ENCODE data around the gene IFI30. TPM values are rescaled to one million over a fixed set of nuclear protein-coding genes. Genes with fewer than 3 reads are reported as not detected.

The IFI30 gene
- total RNA-seq, 2 donors from 2014 or later, result 47.1 to 95.2 TPM

DNA sequence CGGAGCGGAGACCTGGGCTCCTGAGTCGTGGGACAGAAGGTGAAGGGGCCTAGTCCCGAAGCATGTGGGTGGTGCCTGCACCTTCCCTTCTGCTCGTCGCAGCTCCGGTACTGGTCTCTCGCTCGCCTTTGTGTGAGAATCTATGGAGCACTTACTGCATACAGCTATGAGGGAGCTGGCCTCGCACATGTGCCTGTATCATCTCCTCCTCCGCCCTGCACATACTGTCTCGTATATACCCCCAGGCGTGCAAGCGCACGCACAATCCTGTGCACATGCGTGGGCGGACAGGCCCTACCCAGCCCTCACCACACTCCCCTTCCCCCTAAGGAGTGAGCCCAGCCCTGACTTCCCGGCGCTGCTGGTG is 12.0 kb upstream of the IFI30 start:
- intact Hi-C loops (cut with DNase I), result no loop called here
- H3K9me3 ChIP-seq, result no peaks in the 10 kb centered on the region
- peaks cover 11% of the 10 kb centered on the region for H3K4me1 ChIP-seq
- no peaks in the 10 kb centered on the region for H3K27me3 ChIP-seq
- no peak overlapping the region for H3K4me3 ChIP-seq
- no peak for DNase-seq
- H3K9ac ChIP-seq (ENCODE audit: low read depth in 2 of 2, low read length in 2 of 2), result peak overlapping the region; percentile 3 to 61
- H3K27ac ChIP-seq, result no peak overlapping the region
- TF ChIP-seq, protein P1, sequence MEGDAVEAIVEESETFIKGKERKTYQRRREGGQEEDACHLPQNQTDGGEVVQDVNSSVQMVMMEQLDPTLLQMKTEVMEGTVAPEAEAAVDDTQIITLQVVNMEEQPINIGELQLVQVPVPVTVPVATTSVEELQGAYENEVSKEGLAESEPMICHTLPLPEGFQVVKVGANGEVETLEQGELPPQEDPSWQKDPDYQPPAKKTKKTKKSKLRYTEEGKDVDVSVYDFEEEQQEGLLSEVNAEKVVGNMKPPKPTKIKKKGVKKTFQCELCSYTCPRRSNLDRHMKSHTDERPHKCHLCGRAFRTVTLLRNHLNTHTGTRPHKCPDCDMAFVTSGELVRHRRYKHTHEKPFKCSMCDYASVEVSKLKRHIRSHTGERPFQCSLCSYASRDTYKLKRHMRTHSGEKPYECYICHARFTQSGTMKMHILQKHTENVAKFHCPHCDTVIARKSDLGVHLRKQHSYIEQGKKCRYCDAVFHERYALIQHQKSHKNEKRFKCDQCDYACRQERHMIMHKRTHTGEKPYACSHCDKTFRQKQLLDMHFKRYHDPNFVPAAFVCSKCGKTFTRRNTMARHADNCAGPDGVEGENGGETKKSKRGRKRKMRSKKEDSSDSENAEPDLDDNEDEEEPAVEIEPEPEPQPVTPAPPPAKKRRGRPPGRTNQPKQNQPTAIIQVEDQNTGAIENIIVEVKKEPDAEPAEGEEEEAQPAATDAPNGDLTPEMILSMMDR (IDR thresholded peaks at IDR 0.05), result no peak
- no peaks in the 10 kb centered on the region for H3K36me3 ChIP-seq

DNA sequence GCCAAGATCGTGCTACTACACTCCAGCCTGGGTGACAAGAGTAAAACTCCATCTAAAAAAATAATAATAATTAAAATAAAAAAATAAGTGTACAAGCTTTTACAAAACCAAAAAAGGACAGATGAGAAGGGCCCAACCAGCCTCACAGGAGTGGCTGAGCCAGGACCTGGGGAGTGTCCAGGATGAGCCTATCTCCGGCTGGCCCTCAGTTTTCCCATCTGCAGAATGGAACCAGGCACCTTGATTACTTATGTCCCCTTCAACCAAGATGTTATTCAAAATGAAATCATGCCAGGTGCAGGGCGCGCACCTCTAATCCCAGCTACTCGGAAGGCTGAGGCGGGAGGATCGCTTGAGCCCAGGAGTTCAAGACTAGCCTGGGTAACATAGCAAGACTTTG is 9.5 kb upstream of the IFI30 start:
- H3K9me3 ChIP-seq, result no peaks in the 10 kb centered on the region
- no peaks in the 10 kb centered on the region for H3K36me3 ChIP-seq
- H3K4me1 ChIP-seq, result no peaks in the 10 kb centered on the region
- no peak overlapping the region for H3K4me3 ChIP-seq
- H3K27me3 ChIP-seq, result no peaks in the 10 kb centered on the region
- TF ChIP-seq, protein P1 (IDR thresholded peaks at IDR 0.05), result no peak
- intact Hi-C loops (cut with DNase I), result no loop called here
- no peak for DNase-seq
- H3K9ac ChIP-seq (ENCODE audit: low read depth in 2 of 2, low read length in 2 of 2), result no peak overlapping the region
- no peak overlapping the region for H3K27ac ChIP-seq

- intact Hi-C loops (cut with DNase I), result loop anchor here (5.0 kb wide), 1 partner anchor 54 kb away; no protein-coding TSS in a partner anchor
- Histone ChIP-seq H3K4me1 (no peaks in the 10 kb centered on the region), H3K36me3 (no peaks in the 10 kb centered on the region), H3K9me3 (no peaks in the 10 kb centered on the region), H3K27me3 (no peaks in the 10 kb centered on the region), H3K4me3 (no peak overlapping the region), H3K9ac (ENCODE audit: low read depth in 2 of 2, low read length in 2 of 2) (no peak overlapping the region), H3K27ac (no peak overlapping the region)
- DNase-seq, result no peak
- TF ChIP-seq, protein P1 (IDR thresholded peaks at IDR 0.05), result no peak
Observed at GRCh38 chr19:18165794-18166544, 7.6 kb upstream of the IFI30 start.

DNA sequence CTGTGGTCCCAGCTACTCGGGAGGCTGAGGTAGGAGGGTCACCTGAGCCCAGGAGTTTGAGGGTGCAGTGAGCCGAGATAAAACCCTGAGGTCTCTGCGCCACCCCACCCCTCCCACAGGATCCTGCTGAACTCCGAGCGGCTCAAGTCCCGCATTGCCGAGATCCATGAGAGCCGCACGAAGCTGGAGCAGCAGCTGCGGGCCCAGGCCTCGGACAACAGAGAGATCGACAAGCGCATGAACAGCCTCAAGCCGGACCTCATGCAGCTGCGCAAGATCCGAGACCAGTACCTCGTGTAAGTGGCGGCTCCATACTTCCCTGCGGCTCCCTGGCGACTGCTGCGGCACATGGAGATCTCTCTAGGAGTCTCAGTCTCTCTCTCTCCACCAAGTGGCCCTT is 6.6 kb upstream of the IFI30 start:
- Histone ChIP-seq H3K9me3 (no peaks in the 10 kb centered on the region), H3K4me3 (no peak overlapping the region), H3K36me3 (no peaks in the 10 kb centered on the region), H3K9ac (ENCODE audit: low read depth in 2 of 2, low read length in 2 of 2) (no peak overlapping the region), H3K27me3 (no peaks in the 10 kb centered on the region), H3K27ac (no peak overlapping the region), H3K4me1 (no peaks in the 10 kb centered on the region)
- TF ChIP-seq, protein P1 (IDR thresholded peaks at IDR 0.05), result no peak
- DNase-seq, result no peak
- intact Hi-C loops (cut with DNase I), result loop anchor here (5.0 kb wide), 1 partner anchor 55 kb away; no protein-coding TSS in a partner anchor

DNA sequence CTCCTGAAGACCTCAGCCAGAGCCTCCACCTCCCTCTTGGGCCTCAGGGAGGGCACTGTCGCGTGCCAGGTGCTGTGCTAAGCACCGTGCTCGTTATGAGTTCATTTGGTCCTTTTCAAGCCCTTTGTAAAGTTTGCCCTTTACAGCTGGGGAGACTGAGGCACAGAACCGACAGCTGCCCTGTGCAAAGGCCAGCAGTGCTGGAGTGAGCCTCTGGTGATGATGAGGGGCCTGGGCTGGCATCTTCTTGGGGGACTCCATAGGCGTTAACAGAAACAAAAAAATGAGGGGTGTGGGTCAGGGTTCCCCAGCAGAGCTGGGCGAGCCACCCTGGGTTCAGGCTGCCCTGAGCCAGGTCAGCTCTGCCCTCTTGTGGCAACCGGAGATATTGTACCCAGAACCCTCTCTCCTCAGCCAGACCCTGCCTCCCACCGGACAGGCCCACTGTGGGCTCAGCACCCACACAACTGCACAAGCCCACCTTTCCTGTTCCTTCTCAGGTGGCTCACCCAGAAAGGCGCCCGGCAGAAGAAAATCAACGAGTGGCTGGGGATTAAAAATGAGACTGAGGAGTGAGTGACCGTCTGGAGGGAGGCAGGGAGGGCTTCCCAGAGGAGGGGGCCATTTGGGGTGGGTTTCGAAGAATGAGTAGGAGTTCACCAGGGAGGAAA is 5.5 kb upstream of the IFI30 start:
- H3K36me3 ChIP-seq, result no peaks in the 10 kb centered on the region
- H3K9ac ChIP-seq (ENCODE audit: low read depth in 2 of 2, low read length in 2 of 2), result no peak overlapping the region
- intact Hi-C loops (cut with DNase I), result loop anchor here (5.0 kb wide), 1 partner anchor 56 kb away; no protein-coding TSS in a partner anchor

More for the DNA sequence above, 5.5 kb upstream of the IFI30 start:
- no peaks in the 10 kb centered on the region for H3K9me3 ChIP-seq
- H3K4me1 ChIP-seq, result no peaks in the 10 kb centered on the region
- H3K27ac ChIP-seq, result no peak overlapping the region
- H3K27me3 ChIP-seq, result no peaks in the 10 kb centered on the region
- DNase-seq, result no peak
- no peak overlapping the region for H3K4me3 ChIP-seq
- TF ChIP-seq, protein P1 (IDR thresholded peaks at IDR 0.05), result peak; percentile 74

All from colonic mucosa (tissue), 4 donors.